GM12864 (cell line): ENCODE measurements around the gene CACNA1D.

Experiments
- DNase-seq: peaks from one replicate; pipeline ENCODE4 v3.0.0-alpha.2; 2011; ENCODE audit warnings: low read depth
- H3K4me3 ChIP-seq: 2 replicates; pipeline ENCODE4 v1.5.1; 2011; ENCODE audit warnings: mild to moderate bottlenecking, low read depth, low read length, control low read depth
- CTCF ChIP-seq: IDR thresholded peaks from 2 replicates; pipeline ENCODE4 v1.5.1; 2011; ENCODE audit warnings: low read depth, mild to moderate bottlenecking, moderate library complexity, low read length, control low read depth, inconsistent platforms; ENCODE audit errors: missing control alignments

Gene CACNA1D

GRCh38 chr3:53794597-53794996, 300.2 kb downstream of the CACNA1D start:
- no peak overlapping the region for H3K4me3 ChIP-seq
- DNase-seq: no peak
- TF ChIP-seq CTCF: no peak

DNA sequence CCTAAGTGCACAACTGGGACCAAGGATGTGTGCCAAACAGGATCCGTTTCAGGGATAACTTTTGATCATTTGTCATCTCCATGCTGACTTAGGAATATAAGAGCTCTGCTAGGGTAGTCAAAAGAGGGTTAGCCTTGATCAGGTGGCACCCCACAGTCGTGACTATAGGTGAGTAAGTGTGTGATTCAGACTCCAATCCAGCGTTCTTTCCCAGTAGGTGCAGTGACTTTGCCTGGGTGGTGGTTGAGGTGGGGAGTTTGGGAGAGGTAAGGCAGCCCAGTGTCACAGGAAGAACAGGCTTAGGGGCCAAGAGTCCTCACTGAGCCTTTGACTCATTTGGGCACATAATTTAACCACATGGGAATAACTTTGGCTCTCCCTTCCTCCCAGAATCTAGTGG, 300.8 kb downstream of the CACNA1D start:
- no peak for DNase-seq
- H3K4me3 ChIP-seq: no peak overlapping the region
- TF ChIP-seq CTCF: no peak

DNA sequence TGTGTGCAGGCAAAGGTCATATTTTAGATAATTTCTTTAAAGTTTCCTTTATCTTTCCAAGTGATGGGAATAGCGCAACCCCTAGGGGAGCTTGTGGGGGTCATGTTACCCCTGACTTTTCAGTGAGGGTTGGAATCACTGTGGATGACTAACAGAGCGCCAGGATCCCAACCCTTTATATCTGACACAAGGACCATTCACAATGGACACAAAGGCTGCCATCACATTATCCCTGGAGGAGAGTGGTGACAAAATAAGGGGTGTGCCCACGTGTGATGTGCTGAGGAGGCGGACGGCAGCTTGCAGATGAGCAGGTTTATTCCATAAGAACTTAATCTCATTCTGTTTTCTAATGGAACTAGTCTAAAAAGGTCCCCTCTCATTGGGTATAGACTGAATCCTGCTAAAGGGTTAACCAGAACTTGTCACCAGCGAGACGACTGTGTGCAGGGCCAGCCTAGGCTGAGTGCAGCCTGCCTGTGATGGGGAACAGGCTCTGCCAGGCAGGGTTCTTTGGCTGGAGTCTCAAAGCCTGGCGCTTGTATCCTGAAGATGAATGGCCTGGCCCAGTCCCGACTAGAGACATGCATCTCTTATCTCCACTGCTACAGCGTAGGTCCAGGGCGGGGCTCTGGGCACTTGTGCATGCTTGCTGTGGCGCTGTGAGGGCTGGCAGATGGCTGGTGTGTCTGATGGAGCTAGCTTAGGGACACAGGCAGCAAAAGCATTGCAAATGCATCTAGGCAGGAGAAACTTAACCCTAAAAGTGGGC, 301.6 kb downstream of the CACNA1D start:
- DNase-seq: no peak
- TF ChIP-seq CTCF: no peak
- H3K4me3 ChIP-seq: no peak overlapping the region

GRCh38 chr3:53798144-53798543, 303.7 kb downstream of the CACNA1D start:
- TF ChIP-seq CTCF: no peak
- DNase-seq: no peak
- H3K4me3 ChIP-seq: no peak overlapping the region

DNA sequence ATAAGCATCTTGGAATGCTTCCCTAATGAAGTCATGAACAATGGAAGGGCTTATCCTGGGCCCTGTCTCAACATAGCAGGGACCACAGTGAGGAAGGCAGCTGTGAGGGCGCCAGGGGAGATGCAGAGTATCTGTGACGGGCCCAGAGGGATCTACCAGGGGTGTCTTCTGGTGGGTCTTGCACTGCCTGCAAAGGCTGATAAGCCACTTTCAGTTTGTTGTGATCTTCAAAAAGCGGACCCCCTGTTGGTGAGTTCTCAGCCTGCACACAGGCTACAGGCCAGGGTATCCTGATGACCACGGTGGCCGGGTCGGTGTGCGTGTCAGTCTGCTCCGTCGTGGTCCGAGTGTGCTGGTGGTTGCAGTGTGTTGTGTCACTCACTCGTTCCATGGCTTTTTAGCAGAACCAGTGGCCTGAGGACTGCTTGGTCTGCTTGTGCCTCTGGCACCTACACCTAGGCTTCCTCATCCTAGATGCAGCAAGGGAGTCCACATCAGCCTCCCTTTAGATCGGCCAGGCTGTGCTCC, 305.0 kb downstream of the CACNA1D start:
- DNase-seq: no peak
- no peak for TF ChIP-seq CTCF
- H3K4me3 ChIP-seq: no peak overlapping the region

DNA sequence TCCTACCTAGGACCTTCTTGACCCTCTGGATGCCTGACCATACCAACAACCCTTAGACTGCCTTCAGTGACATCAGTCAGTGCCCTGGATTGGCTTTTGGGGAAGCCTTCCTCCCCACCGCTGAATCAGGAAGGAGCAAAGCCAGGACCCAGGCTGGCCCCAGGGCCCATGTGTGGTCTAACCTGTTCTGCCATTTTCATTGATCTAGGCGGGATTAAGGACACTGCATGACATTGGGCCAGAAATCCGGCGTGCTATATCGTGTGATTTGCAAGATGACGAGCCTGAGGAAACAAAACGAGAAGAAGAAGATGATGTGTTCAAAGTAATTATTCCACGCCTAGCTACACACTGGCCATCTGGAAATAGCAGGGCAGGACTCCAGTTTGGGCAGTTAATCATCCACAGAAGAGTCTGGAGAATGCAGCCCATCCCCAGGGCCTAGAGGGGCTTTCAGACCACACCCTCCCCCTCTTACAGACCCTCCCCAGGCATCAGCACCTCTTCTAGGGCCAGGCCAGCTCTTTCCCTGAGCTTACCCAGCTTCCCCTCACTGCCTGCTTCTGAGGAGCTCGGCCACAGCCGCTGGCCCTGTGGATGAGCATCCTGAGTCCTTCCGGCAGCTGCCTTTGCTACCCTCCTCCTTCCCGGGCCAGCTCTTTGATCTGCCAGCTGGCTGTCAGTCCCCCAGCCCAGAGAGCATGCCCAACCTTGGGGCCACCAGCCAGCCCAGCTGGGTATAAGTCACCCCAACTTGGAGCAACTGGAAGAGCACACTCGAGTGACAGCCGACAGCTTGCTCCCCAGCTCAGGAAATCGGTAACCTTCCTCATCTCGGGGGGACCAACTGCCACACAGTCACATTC, 305.9 kb downstream of the CACNA1D start:
- H3K4me3 ChIP-seq: no peak overlapping the region
- no peak for DNase-seq
- TF ChIP-seq CTCF: no peak

DNA sequence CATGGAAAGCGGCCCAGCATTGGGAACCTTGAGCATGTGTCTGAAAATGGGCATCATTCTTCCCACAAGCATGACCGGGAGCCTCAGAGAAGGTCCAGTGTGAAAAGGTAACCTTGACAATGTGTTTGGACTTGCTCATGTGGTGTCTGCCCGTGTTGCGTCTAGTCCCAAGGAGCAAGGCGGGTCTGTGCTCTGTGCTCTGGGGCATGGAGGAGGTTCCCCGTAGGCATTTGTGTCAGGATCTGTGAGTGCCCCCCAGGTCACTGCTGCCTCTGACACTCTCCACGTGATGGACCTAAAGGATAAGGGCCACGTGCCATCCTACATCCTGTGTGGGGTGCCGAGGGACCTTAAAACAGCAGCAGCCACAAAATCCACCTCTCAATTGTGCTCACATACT, 306.9 kb downstream of the CACNA1D start:
- H3K4me3 ChIP-seq: no peak overlapping the region
- DNase-seq: no peak

More for the DNA sequence above, 306.9 kb downstream of the CACNA1D start:
- no peak for TF ChIP-seq CTCF
